NCI-H524 (cell line): ENCODE results near the gene RARS2.
"Not testable (repeated sequence)": the region's sequence is repeated elsewhere in the genome, so short reads cannot be mapped to it uniquely, and the experiment has no call there.

Source experiments
- DNase-seq, 2 experiments: peaks; one replicate each; lab custom pipeline; 2025; lab: John Stamatoyannopoulos, UW

The RARS2 gene

GRCh38 chr6:87501809-87502572, 87.8 kb downstream of the RARS2 start:
- no peak for DNase-seq

- DNase-seq = no peak
These were observed 91.7 kb downstream of the RARS2 start for GRCh38 chr6:87498048-87498447.

- no peak for DNase-seq
These were observed 94.9 kb downstream of the RARS2 start for GRCh38 chr6:87494761-87495422.

GRCh38 chr6:87489326-87489725, 100.5 kb downstream of the RARS2 start:
- not testable (repeated sequence) for DNase-seq

- DNase-seq = no peak
These were observed 102.2 kb downstream of the RARS2 start for GRCh38 chr6:87487555-87487954.

GRCh38 chr6:87484491-87484890, 105.3 kb downstream of the RARS2 start:
- DNase-seq = no peak

GRCh38 chr6:87483929-87484328, 105.9 kb downstream of the RARS2 start:
- DNase-seq = peak in 1 of 2 experiments; percentile 4

GRCh38 chr6:87482366-87482765, 107.4 kb downstream of the RARS2 start:
- DNase-seq = no peak

- DNase-seq = no peak
These were observed 107.9 kb downstream of the RARS2 start for GRCh38 chr6:87481931-87482330.

- DNase-seq = peak in 1 of 2 experiments; percentile 49
These were observed 116.3 kb downstream of the RARS2 start for GRCh38 chr6:87473419-87473903.

- peak; percentile 77 to 82 for DNase-seq
These were observed 117.0 kb downstream of the RARS2 start, which contains the start of gene SLC35A1 for GRCh38 chr6:87472525-87473418. Gene SLC35A1 (plus strand): TSS chr6:87472974. CDS start chr6:87473004, 30 bp downstream.

GRCh38 chr6:87465051-87465450, 124.7 kb downstream of the RARS2 start:
- DNase-seq = no peak
